Mesenteric fat pad (tissue), 1 donor: ENCODE results near the gene CA11. TPM values are rescaled to one million over a fixed set of nuclear protein-coding genes. Genes with fewer than 3 reads are reported as not detected.

ENCODE experiments used
- DNase-seq: peaks from one replicate; pipeline ENCODE4 v3.0.0-alpha.2; 2020; ENCODE audit warnings: low spot score
- total RNA-seq: library from RNA; stranded (reverse); fragmentation: NEBNext Ultra II Directional; extraction: Animal tissue kit (Norgen Biotek cat#: 25700); gene quantifications from one replicate; pipeline ENCODE4 v1.2.1, GENCODE V29; 2021
- donor health status: DM: yes; HTN: yes; CAD: no.

CA11 gene
- total RNA-seq, 1 donor from 2014 or later, result 3.3 TPM

GRCh38 chr19:48629599-48630295 is 16.2 kb downstream of the CA11 start:
- DNase-seq, result no peak

DNA sequence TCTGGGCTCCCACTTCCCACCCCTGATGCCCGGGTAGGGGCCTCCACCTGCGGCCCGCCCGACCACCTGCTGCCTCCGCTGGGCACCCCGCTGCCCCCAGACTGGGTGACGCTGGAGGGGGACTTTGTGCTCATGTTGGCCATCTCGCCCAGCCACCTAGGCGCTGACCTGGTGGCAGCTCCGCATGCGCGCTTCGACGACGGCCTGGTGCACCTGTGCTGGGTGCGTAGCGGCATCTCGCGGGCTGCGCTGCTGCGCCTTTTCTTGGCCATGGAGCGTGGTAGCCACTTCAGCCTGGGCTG is 16.7 kb downstream of the CA11 start:
- DNase-seq, result no peak

- no peak for DNase-seq
These were observed 17.3 kb downstream of the CA11 start for GRCh38 chr19:48628486-48629296.

GRCh38 chr19:48627865-48628314 is 18.1 kb downstream of the CA11 start:
- DNase-seq, result no peak

DNA sequence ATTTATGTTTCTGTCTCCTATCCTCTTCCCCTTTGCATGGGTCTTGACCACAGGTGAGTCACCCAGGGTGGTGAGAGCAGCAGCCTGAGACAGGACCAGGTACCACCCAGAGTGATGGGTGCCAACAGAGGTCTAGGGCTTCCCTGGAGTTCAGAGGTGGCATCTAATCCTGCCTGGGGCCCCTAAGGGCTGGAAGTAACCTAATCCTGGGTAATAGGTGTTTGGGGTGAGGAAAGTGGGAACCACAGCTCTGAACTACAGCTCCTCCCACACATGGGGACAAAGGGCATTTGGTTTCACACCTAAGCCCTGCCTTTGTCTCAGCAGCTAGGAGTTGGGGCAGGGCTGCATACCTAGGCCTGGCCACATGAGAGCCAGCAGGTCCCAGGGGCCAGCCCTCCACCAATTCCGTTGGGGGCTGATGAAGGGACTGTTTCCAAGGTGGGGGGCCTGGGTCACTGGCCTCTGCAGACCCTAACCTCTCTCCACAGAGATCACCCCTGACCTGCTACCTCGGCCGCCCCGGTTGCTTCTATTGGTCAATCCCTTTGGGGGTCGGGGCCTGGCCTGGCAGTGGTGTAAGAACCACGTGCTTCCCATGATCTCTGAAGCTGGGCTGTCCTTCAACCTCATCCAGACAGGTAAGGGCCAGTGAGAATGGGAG is 18.7 kb downstream of the CA11 start:
- DNase-seq, result no peak

- no peak for DNase-seq
These were observed 20.1 kb downstream of the CA11 start for GRCh38 chr19:48625891-48626327.

- no peak for DNase-seq
These were observed 20.9 kb downstream of the CA11 start for GRCh38 chr19:48624791-48625723.

DNA sequence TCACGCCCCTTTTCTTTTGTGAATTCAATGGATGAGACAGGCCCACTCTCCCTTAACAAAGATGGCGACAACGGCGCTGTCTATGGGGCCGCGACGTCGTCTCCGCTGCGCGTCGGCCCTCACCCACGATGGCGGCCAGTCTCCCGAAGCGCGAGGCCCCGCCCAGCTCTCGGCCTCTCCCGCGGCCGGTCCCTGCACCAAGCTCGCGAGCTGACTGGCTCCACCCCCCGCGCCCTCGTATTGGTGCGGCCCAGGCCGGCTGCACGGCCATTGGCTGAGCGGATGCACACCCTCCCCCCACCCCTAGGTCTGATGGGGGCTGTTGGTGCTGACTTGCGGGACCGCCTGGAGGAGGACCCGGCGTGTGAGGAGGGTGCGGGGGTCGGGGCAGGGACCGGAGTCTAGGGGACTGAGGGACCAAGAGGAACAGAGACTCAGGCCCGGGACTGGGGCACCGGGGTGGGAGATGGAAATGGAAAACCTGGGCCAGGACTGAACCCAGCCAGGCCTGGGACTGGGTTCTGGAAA is 21.9 kb downstream of the CA11 start:
- peak; percentile 99 for DNase-seq

GRCh38 chr19:48623556-48624066 is 22.4 kb downstream of the CA11 start:
- no peak for DNase-seq

- no peak for DNase-seq
These were observed 26.0 kb downstream of the CA11 start for GRCh38 chr19:48619692-48620585.

DNA sequence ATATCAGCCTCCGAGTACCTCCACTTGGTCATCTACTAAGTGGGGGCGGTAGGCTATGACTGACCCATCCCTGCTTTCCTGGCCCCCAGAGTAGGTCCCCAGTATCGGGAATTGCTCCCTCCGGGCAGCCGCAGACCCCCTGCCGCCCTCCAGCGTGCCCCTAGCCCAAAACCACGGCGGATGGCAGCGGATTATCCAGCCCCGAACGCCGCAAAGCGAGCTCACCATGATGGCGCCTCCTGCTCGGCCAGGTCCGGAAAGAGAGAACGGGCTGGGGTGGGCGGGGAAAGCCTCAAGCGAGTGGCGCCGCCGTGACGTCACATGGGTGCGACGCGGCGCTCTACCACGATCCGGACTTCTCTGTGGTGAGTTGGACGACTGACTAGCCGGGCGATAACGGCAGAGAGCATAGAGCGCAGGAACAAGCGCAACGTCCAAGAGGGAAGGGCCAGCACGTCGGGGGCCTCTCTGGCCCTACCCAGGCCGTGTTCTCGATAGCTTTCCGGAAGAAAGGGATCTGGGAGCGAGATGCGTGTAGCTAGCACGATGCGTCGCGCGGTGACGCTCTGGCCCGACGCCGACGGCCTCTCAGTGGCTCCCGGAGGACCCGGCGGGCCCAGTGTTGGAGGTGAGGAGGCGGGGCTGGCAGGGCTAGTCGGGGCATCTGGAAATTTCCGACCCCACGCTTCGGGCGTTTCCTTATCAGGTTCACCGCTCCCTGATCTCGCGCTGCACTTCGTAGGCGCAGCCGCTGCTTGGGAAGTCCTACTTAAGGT is 26.9 kb downstream of the CA11 start, which contains the start of the genes RPL18 and SPHK2:
Gene RPL18 (minus strand): TSS at position 263 of the 776 bp plus-strand sequence. CDS start 35 bp downstream, at position 228.
Gene SPHK2 (plus strand): TSS at position 591 of the 776 bp plus-strand sequence. CDS start 1,009 bp downstream, outside the sequence.
- peak; percentile 99 for DNase-seq

- DNase-seq, result no peak
These were observed 27.6 kb downstream of the CA11 start for GRCh38 chr19:48618278-48618915.

DNA sequence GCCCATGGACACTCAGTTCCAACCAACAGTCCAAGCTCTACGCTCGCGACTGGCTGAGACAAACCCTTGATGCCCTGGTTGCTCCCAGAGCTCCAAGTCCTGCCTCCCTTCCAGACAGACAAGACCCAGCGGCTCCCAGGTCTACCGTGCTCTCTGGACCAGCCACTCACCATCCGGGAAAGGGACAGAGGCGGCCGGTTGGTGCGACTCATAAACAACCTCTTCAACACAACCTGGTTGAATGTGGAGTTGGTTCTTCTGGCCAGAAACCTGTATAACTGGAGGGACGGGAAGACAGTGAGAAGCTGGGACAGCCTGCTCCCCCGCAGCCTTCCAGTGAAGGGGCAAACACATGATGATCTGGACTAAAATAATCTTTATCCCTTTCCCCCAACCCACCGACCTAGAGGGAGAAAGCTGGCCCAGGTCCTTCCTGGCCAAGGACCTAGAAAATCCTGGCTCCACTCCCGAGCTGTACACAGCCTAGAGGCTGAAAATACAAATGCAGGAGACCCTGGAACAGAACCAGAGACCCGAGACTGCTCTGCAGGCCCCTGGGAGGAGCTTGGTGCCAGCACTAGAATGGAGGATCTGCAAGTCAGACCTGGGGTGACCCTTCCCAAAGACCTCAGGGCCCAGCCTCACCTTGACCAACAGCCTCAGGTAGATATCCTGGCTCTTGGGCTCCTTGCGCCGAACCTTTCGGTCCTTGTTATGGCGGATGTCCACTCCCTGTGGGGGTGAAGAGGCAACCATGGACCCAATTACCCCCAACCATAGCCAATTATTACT is 28.6 kb downstream of the CA11 start:
- DNase-seq, result no peak

DNA sequence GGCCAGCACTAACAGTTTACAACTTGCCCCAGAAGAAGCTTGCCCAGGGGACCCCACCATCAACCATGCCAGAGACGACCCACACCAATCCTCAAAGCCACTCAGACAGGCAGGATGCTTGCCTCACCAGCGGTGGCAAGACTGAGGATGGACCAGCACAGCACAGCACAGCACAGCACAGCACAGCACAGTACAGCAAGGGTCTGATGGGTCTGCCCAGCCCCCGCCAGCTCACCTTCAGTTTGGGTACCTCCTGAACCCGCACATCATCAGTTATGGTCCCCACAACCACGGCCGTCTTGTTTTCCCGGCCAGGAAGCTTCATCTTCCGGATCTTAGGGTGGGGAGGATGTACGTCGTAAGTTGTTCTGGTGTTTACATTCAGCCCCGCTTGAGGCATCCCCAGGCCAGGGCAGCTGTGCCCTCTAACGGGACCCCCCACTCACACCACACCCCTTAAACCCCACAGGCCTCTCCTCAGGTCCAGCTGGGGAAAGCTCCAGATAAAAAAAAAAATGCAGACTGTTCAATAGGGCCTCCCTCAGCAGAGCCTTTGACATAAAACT is 29.4 kb downstream of the CA11 start:
- no peak for DNase-seq

GRCh38 chr19:48616041-48616436 is 29.9 kb downstream of the CA11 start:
- DNase-seq, result no peak

DNA sequence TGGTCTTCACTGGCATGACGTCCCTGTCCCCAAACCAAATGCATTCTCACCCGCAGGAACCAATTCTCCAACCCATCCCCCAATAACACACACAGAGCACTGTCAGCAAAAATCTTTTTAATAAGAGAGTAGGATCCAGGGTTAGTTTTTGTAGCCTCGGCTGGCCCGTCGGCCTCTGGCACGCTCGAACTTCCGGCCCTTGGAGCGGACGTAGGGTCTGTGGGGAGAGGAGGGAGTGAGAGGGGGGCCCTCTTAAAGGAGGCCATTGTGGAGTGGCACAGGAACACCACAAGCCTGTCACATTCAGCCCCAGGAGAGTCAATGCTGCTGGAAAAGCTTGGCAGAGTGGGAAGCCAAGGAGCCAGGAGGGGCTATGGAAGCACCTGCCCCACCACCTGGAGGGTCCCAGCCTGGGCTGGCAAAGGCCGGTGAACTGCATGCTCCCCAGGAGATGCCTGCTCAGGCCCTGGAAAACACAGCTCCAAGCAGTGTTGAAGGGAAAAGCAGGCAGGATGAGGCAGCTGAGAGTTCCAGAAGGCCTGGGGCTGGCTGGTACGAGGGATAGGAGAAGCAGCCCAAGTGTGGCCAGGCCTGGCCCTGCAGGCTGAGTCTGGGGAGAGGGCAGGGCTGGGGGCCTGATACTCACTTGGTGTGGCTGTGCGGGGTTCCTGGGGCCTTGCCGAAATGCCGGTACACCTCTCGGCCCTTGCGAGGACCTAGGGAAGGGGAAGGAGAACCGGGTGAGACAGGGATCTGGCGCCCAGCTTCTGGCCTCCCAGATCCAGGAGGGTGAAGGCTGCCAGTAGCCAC is 30.6 kb downstream of the CA11 start:
- no peak for DNase-seq
